NCI-H2107 (cell line): ENCODE results near the gene S1PR5.

Source experiments
- DNase-seq: peaks from one replicate; lab custom pipeline; 2025; lab: John Stamatoyannopoulos, UW

Gene S1PR5

GRCh38 chr19:10514211-10515145 is 2.8 kb downstream of the S1PR5 start:
- DNase-seq = no peak

GRCh38 chr19:10513223-10513622 is 4.0 kb downstream of the S1PR5 start:
- DNase-seq = no peak

GRCh38 chr19:10510301-10510802 is 6.9 kb downstream of the S1PR5 start:
- DNase-seq = no peak

- no peak for DNase-seq
Observed at GRCh38 chr19:10508707-10509106, 8.5 kb downstream of the S1PR5 start.

GRCh38 chr19:10508036-10508435 is 9.2 kb downstream of the S1PR5 start:
- DNase-seq = no peak

- DNase-seq = no peak
Observed at GRCh38 chr19:10505583-10506229, 11.5 kb downstream of the S1PR5 start.

- no peak for DNase-seq
Observed at GRCh38 chr19:10503002-10503789, 14.1 kb downstream of the S1PR5 start, which contains the start of gene KEAP1. Gene KEAP1 (minus strand): TSS chr19:10503356. CDS start chr19:10500033, 3,323 bp downstream.

GRCh38 chr19:10502524-10503001 is 14.7 kb downstream of the S1PR5 start:
- peak; percentile 93 for DNase-seq

- no peak for DNase-seq
Observed at GRCh38 chr19:10501971-10502523, 15.2 kb downstream of the S1PR5 start.

- no peak for DNase-seq
Observed at GRCh38 chr19:10500247-10500592, 17.0 kb downstream of the S1PR5 start.

- no peak for DNase-seq
Observed at GRCh38 chr19:10499550-10500246, 17.5 kb downstream of the S1PR5 start.

GRCh38 chr19:10497371-10497770 is 19.9 kb downstream of the S1PR5 start:
- no peak for DNase-seq

GRCh38 chr19:10491472-10492047 is 25.7 kb downstream of the S1PR5 start:
- no peak for DNase-seq

GRCh38 chr19:10486551-10486950 is 30.7 kb downstream of the S1PR5 start:
- no peak for DNase-seq

GRCh38 chr19:10478903-10479384 is 38.3 kb downstream of the S1PR5 start:
- peak; percentile 54 for DNase-seq

GRCh38 chr19:10478476-10478875 is 38.8 kb downstream of the S1PR5 start:
- DNase-seq = no peak

GRCh38 chr19:10474962-10475451 is 42.2 kb downstream of the S1PR5 start:
- no peak for DNase-seq

GRCh38 chr19:10473192-10473591 is 44.1 kb downstream of the S1PR5 start:
- no peak for DNase-seq

- DNase-seq = no peak
Observed at GRCh38 chr19:10471909-10472308, 45.3 kb downstream of the S1PR5 start.

- no peak for DNase-seq
Observed at GRCh38 chr19:10468133-10468532, 49.1 kb downstream of the S1PR5 start.
